Activated CD8-positive, alpha-beta T cell treated with anti-CD3 and anti-CD28 coated beads, Interleukin-2, amount 10 ng/mL, durations not matched to agents 7 days and 5 days (primary cell): ENCODE results near the gene HOPX. TPM values are rescaled to one million over a fixed set of nuclear protein-coding genes. Genes with fewer than 3 reads are reported as not detected.
"Not testable (repeated sequence)": the region's sequence is repeated elsewhere in the genome, so short reads cannot be mapped to it uniquely, and the experiment has no call there.

Experiments used
- ATAC-seq: fragments of 150-1000 bp; cut with Tn5 transposase; one replicate; pipeline ENCODE4 v1.10.0; 2021; ENCODE audit warnings: moderate library complexity
- CTCF ChIA-PET: fragments of 350-600 bp; sonication (Branson Sonifier 250); formaldehyde crosslinking; loops from one replicate; lab custom pipeline; 2021; ENCODE audit warnings: antibody characterized with exemption; lab: Charles Lee
- POLR2A ChIA-PET: fragments of 350-600 bp; sonication (Branson Sonifier 250); formaldehyde crosslinking; loops from one replicate; lab custom pipeline; 2021; ENCODE audit warnings: antibody characterized with exemption; lab: Charles Lee
- DNase-seq: peaks from one replicate; pipeline ENCODE4 v3.0.0-alpha.2; 2020
- H3K27ac Mint-ChIP-seq: one replicate; pipeline ENCODE4 v1.8.0; 2021; ENCODE audit warnings: mild to moderate bottlenecking, mixed read lengths
- H3K27me3 Mint-ChIP-seq: one replicate; pipeline ENCODE4 v1.8.0; 2021; ENCODE audit warnings: low read depth, mixed read lengths
- H3K36me3 Mint-ChIP-seq: one replicate; pipeline ENCODE4 v1.8.0; 2021; ENCODE audit warnings: low read depth, mixed read lengths
- H3K4me1 Mint-ChIP-seq: one replicate; pipeline ENCODE4 v1.8.0; 2021; ENCODE audit warnings: low read depth, mixed read lengths
- H3K4me3 Mint-ChIP-seq: one replicate; pipeline ENCODE4 v1.8.0; 2021; ENCODE audit warnings: mild to moderate bottlenecking, mixed read lengths
- H3K9me3 Mint-ChIP-seq: one replicate; pipeline ENCODE4 v1.8.0; 2022; ENCODE audit warnings: mixed read lengths; ENCODE audit not compliant: insufficient read depth
- total RNA-seq, 2 experiments: library from RNA; stranded (reverse); gene quantifications; one replicate each; pipeline ENCODE4 v1.2.3, GENCODE V29; 2021

The HOPX gene
- total RNA-seq, 2 experiments from 2014 or later = 63.6 to 67.4 TPM

DNA sequence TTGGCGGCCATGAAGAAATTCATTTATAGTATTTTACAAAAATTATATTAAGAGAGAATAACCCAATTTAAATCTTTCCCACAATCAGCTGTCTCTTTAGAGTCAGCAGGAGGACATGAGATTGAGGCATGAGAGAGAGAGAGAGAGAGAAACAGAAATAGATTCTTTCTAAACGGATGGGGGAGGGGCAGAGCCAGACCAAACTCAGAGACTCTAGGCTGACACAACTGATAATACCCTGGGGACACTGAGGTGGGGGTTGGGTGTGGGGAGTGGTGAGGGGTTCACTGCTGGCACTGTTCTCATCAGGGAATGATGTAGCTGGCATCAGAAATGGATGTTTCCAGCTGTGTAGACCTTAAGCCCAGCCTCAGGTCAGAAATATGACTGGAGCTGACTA lies 20.5 kb upstream of the HOPX start:
- ChIA-PET CTCF (no interaction called here), POLR2A (interaction anchor here (0.8 kb wide), 1 partner anchor 236 kb away, joined by 3 read pairs; no protein-coding TSS in a partner anchor)
- no peak for ATAC-seq
- H3K4me1 Mint-ChIP-seq = peaks cover 6% of the 10 kb centered on the region
- no peak overlapping the region for H3K27ac Mint-ChIP-seq
- H3K27me3 Mint-ChIP-seq = peaks cover 6% of the 10 kb centered on the region
- no peaks in the 10 kb centered on the region for H3K36me3 Mint-ChIP-seq
- H3K9me3 Mint-ChIP-seq = no peaks in the 10 kb centered on the region
- H3K4me3 Mint-ChIP-seq = no peak overlapping the region
- DNase-seq = no peak

DNA sequence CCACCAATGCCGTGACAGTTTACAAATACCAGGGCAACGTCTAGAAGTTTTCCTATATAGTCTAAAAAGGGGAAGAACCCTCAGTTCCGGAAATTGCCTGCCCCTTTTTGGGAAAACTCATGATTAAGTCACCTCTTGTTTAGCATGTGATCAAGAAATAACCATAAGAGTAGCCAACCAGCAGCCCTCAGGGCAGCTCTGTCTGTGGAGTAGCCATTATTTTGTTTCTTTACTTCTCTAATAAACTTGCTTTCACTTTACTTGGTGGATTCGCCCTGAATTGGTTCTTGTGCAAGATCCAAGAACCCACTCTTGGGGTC lies 20.0 kb upstream of the HOPX start:
- DNase-seq (no peak), ATAC-seq (no peak)
- Mint-ChIP-seq H3K4me1 (peaks cover 6% of the 10 kb centered on the region), H3K4me3 (no peak overlapping the region), H3K9me3 (no peaks in the 10 kb centered on the region), H3K36me3 (no peaks in the 10 kb centered on the region), H3K27ac (no peak overlapping the region), H3K27me3 (peaks cover 6% of the 10 kb centered on the region)
- POLR2A ChIA-PET = interaction anchor here (0.8 kb wide), 1 partner anchor 235 kb away, joined by 3 read pairs; no protein-coding TSS in a partner anchor
- CTCF ChIA-PET = no interaction called here

DNA sequence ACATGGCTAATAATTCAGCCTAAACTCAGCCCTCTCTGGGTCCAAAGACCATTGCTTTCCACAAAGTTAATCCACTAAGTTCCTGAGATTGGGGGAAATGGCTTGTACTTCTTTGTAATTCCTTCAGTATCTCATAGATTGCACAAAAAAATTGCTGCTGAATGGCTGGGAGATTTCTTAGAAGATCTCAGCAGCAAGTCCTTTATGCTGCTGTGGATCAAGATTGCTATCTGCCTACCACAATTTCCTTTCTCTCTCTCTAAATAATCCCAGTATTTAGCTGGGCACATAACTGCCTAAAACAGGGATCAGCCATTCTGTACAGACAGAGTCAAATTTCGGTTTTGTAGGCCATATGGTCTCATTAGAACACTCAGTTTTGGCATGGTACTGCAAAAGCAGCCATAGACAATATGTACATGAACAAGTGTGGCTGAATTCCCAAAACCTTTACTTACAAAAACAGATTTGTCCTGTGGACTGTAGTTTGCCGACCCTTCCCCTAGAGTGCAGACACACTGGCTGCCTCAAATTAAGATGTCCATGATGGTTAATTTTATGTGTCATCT lies 18.5 kb upstream of the HOPX start:
- Mint-ChIP-seq H3K9me3 (no peaks in the 10 kb centered on the region), H3K4me3 (no peak overlapping the region), H3K27me3 (peaks cover 6% of the 10 kb centered on the region), H3K36me3 (no peaks in the 10 kb centered on the region), H3K4me1 (peaks cover 6% of the 10 kb centered on the region), H3K27ac (no peak overlapping the region)
- ChIA-PET CTCF (no interaction called here), POLR2A (no interaction called here)
- DNase-seq (no peak), ATAC-seq (no peak)

DNA sequence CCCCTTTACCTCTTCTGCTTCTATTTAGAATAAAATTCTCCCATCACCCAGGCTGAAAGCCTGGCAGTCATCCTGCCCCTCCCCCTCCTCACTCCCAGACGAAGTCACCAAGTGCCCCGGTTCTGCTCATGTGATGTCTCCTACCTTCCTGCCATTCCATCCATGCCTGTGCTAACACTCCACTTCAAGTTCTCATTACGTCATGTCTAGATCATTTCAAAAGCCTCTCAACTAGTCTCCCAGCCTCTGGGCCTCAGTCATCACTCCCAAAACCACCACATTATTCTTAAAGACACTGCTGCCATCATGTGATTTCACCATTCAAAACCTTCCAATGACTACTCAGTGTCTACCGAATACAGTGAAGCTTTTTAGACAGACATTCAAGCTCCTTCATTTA lies 17.2 kb upstream of the HOPX start:
- Mint-ChIP-seq H3K27ac (no peak overlapping the region), H3K9me3 (no peaks in the 10 kb centered on the region), H3K27me3 (peaks cover 6% of the 10 kb centered on the region), H3K4me3 (no peak overlapping the region), H3K4me1 (peaks cover 6% of the 10 kb centered on the region), H3K36me3 (no peaks in the 10 kb centered on the region)
- DNase-seq = no peak
- POLR2A ChIA-PET = no interaction called here
- CTCF ChIA-PET = no interaction called here
- ATAC-seq = no peak

DNA sequence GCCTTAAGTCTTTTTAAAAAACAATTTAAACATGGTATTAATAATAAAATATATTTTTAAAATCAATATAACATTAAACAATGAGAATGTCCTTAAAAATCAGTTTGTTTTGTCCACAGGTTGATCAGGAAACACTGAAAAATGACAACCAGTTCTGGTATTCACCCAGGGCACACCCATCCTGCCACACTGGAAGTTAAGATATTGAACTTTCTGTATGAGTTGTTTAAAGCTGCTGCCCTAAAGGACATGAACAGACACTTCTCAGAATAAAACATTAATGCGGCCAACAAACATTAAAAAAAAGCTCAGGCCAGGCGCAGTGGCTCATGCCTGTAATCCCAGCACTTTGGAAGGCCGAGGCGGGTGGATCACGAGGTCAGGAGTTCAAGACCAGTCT lies 15.0 kb upstream of the HOPX start:
- no peak overlapping the region for H3K27ac Mint-ChIP-seq
- ATAC-seq = no peak
- H3K27me3 Mint-ChIP-seq = peaks cover 12% of the 10 kb centered on the region
- no peaks in the 10 kb centered on the region for H3K36me3 Mint-ChIP-seq
- DNase-seq = no peak
- no peak overlapping the region for H3K4me3 Mint-ChIP-seq
- H3K4me1 Mint-ChIP-seq = peaks cover 6% of the 10 kb centered on the region
- ChIA-PET CTCF (no interaction called here), POLR2A (no interaction called here)
- no peaks in the 10 kb centered on the region for H3K9me3 Mint-ChIP-seq

DNA sequence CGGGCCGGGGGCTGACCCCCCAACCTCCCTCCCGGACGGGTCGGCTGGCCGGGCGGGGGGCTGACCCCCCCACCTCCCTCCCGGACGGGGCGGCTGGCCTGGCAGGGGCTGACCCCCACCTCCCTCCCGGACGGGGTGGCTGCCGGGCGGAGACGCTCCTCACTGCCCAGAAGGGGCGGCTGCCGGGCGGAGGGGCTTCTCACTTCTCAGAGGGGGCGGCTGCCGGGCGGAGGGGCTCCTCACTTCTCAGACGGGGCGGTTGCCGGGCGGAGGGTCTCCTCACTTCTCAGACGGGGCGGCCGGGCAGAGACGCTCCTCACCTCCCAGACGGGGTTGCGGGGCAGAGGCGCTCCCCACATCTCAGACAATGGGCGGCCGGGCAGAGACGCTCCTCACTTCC lies 12.4 kb upstream of the HOPX start:
- H3K36me3 Mint-ChIP-seq, CTCF ChIA-PET, H3K9me3 Mint-ChIP-seq, DNase-seq, H3K4me3 Mint-ChIP-seq, H3K4me1 Mint-ChIP-seq, H3K27ac Mint-ChIP-seq, POLR2A ChIA-PET, ATAC-seq: not testable (repeated sequence)
- peaks cover 12% of the 10 kb centered on the region for H3K27me3 Mint-ChIP-seq

DNA sequence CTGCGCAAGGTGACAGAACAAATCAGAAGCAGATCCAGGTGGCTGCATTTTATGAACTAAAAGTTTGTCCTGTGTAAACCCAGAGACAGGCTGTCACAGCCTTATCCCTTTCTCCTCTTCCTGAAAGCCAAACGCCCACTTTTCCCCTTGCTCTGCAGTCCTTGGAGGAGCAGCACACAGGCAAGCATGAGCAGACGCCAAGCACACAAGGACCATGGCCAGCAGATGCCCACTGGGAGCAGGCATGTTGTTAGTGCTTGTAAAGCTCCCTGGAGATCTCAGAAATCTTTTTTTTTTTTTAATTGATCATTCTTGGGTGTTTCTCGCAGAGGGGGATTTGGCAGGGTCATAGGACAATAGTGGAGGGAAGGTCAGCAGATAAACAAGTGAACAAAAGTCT lies 11.5 kb upstream of the HOPX start:
- Mint-ChIP-seq H3K36me3 (no peaks in the 10 kb centered on the region), H3K9me3 (no peaks in the 10 kb centered on the region), H3K27me3 (peaks cover 13% of the 10 kb centered on the region), H3K27ac (no peak overlapping the region), H3K4me1 (peaks cover 6% of the 10 kb centered on the region), H3K4me3 (no peak overlapping the region)
- no peak for DNase-seq
- ChIA-PET POLR2A (no interaction called here), CTCF (no interaction called here)
- ATAC-seq = no peak

DNA sequence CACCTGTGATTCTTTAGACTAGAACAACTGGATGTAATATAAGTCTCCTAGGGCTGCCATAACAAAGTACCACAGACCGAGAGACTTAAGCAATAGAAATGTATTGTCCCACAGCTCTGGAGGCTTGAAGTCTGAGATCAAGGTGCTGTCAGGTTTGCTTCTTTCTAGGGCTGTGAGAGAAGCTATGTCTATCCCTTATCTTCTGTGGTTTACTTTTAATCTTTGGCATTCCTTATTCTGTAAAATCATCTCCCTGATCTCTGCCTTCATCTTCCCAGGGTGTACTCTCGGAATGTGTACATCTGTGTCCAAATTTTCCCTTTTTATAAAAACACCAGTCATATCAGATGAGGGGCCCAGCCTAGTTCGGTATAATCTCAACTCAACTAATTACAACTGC lies 10.3 kb upstream of the HOPX start:
- ChIA-PET CTCF (no interaction called here), POLR2A (no interaction called here)
- Mint-ChIP-seq H3K27ac (no peak overlapping the region), H3K36me3 (no peaks in the 10 kb centered on the region), H3K4me3 (no peak overlapping the region), H3K9me3 (no peaks in the 10 kb centered on the region), H3K27me3 (peaks cover 14% of the 10 kb centered on the region), H3K4me1 (no peaks in the 10 kb centered on the region)
- no peak for DNase-seq
- no peak for ATAC-seq

DNA sequence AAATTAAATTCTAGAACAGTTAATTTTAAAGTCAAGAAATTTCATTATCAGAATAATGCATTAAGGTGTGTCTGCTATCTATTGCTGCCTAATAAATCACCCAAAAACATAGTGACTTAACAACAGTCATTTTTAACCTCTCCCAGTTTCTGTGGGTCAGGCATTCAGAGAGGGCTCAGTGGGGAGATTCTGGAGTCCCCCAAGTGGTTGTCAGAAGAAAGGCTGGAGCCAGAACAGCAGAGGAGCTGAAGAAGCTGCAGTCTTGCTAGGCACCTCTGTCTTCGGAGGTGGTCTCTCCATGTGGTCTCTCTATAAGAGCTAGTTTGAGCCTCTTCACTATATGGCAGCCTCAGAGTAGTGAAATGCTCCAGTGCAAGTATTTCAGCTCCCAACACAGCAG lies 9.3 kb upstream of the HOPX start:
- Mint-ChIP-seq H3K36me3 (no peaks in the 10 kb centered on the region), H3K27me3 (peaks cover 14% of the 10 kb centered on the region), H3K27ac (no peak overlapping the region), H3K4me1 (no peaks in the 10 kb centered on the region), H3K9me3 (no peaks in the 10 kb centered on the region), H3K4me3 (no peak overlapping the region)
- POLR2A ChIA-PET = no interaction called here
- no peak for ATAC-seq
- CTCF ChIA-PET = no interaction called here
- no peak for DNase-seq

DNA sequence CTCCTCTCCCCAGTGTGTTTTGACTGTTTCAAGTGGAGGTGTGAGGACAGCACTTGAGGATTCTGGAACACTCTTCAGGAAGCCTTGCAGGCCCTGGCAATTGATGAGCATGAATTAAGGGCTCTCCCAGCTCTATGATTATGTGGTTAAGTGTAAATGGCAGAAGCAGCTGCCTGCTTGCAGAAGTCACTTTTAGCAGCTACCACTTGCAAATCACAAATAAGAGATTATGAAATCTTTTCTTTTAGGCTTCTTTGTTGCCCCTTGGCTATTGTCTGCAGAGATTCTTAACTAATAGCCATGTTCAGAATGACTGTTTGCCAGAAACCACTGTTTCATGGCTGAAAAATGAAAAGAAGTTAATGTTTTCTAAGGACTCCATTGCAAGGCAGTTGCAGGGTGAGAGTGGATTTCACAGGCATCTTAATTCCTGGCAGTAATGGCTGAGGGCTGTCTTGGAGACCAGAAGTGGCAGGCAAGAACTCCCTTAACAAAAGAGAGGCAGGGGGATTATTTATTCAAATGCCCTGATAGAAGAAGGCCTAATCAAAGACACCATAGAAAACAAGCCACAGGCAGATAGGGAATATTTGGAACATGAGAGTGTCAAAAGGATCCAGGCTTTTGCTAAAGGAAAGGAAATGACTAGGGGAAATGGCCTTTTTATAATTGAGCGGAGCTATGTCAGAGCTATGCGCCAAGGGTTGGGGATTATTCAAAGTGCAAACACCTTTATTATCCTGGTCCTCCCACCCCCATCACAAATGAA lies 8.3 kb upstream of the HOPX start:
- Mint-ChIP-seq H3K9me3 (no peaks in the 10 kb centered on the region), H3K4me3 (no peak overlapping the region), H3K4me1 (no peaks in the 10 kb centered on the region), H3K27ac (no peak overlapping the region), H3K36me3 (no peaks in the 10 kb centered on the region), H3K27me3 (peaks cover 21% of the 10 kb centered on the region)
- DNase-seq (no peak), ATAC-seq (no peak)
- ChIA-PET POLR2A (no interaction called here), CTCF (interaction anchor here (0.7 kb wide), 1 partner anchor 528 kb away, joined by 3 read pairs; no protein-coding TSS in a partner anchor)

DNA sequence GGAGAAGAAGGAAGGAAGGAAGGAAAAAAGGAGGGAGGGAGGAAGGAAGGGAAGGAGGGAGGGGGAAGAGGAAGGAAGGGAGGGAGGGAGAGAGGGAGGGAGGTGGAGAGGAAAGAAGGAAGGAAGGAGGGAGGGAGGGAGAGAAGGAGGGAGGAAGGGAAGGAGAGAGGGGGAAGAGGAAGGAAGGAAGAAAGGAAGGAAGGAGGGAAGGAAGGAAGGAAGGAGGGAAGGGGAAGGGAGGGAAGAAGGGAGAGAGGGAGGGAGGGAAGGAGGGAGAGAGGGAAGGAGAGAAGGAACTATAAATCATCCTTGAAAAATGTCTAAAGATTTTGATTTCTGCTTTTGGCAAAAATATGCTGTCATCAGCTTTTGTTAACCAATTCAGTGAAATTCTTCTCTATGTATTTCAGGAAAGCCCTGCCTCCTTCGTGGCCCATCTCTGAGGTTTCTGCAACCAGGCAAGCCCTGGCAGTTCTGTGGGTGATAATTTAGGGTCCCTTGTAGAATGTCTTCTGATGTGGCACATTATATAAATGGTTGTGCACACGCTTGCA lies 7.1 kb upstream of the HOPX start:
- DNase-seq (no peak), ATAC-seq (no peak)
- no peaks in the 10 kb centered on the region for H3K36me3 Mint-ChIP-seq
- peaks cover 32% of the 10 kb centered on the region for H3K27me3 Mint-ChIP-seq
- H3K27ac Mint-ChIP-seq = no peak overlapping the region
- no peak overlapping the region for H3K4me3 Mint-ChIP-seq
- ChIA-PET POLR2A (no interaction called here), CTCF (no interaction called here)
- H3K9me3 Mint-ChIP-seq = no peaks in the 10 kb centered on the region
- H3K4me1 Mint-ChIP-seq = no peaks in the 10 kb centered on the region

DNA sequence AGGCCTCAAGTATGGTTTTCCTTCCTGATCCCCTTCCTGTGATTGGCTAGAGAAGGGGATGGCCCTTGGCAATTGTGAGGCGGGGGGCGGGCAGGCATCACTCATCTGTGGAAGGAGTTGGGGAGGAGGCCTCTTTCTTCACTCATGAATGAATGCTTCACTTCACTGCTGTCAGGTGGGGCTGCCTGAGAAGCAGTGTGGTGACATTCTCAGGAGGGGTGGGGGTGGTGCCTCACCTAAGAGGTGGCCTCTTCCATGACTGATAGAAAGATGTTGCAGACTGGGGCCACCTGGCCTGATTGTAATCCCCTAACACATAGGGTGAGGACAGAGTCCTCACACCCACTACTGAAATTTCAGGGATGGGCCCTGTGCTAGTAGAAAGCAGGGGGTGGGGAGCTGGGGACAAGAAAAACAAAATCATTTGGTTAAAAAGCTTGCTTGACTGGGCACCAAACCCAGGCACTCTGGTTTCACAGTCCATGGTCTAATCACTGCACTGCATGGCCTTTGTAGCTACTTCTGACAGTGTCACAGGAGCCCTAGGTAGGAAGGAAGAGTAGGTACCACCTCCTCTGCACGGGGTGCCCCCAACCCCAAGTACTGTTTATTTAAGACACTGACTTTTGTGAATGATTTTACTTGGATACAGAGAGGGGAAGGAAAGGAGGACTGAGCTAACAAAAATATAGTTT lies 5.6 kb upstream of the HOPX start:
- ATAC-seq = peak; percentile 23
- ChIA-PET CTCF (no interaction called here), POLR2A (no interaction called here)
- Mint-ChIP-seq H3K9me3 (no peaks in the 10 kb centered on the region), H3K4me1 (peaks cover 5% of the 10 kb centered on the region), H3K27ac (no peak overlapping the region), H3K27me3 (peaks cover 39% of the 10 kb centered on the region), H3K36me3 (no peaks in the 10 kb centered on the region), H3K4me3 (no peak overlapping the region)
- no peak for DNase-seq
